Stimulated activated CD8-positive, alpha-beta memory T cell treated with anti-CD3 and anti-CD28 coated beads, Interleukin-4, amount 100 ng/mL, for 48 hours (primary cell): ENCODE results near the gene AMBRA1.

Experiments used
- DNase-seq: peaks from one replicate; pipeline ENCODE4 v3.0.0-alpha.2; 2020

The AMBRA1 gene

DNA sequence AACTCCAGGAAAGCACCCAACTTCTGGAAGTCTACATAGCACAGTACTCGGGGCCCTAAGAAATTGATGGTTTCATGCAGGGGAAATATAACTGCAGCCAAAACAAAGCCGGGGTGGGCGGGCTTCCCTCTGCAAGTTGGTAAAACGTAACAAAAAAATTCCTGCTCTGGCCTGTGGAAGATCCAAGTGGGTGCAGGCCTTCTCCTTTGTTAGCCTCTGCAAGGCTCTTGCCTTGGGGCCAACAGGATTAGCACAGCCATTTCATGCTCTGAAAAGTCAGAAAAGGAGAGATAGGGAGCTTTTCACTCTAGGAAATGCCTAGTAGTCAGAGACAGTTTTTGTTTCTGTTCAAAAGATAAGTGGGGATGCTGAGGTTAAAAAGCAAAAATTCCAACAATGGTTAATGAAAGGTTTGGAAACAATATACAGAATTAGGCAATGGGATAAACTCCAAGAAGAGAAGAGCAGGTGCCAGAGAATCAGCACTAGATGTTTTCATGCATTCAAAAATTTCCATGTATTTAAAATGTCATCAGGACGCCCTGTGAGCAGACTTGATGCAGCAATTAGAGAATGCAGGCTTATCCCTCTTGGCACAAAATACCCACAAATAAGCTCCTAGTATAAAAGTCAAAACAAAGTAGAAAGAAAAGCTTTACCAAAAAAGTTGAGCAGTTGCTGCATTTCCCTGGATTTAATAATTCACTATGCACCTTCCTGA, 130.0 kb downstream of the AMBRA1 start:
- no peak for DNase-seq

DNA sequence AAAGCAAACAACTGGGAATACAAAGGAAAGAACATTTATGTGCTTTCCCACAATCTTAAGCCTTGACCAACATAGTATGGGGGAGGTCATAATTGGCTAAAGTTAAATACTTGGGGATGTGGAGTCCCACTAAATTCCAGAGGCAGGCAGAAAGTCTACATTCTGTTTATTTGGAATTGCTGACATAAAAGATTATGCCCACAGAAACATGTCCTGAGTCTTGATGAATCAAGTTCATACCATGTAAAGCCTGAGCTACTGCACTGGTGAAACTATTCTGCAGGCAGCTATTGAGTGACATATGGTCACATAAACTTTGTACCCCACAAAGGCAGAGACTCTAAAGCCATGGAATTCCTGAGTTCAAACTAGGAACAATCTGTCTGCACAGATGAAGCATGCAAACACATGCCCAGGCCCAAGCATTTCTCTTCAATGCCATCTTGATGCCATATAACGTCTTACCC, 132.3 kb downstream of the AMBRA1 start:
- no peak for DNase-seq

DNA sequence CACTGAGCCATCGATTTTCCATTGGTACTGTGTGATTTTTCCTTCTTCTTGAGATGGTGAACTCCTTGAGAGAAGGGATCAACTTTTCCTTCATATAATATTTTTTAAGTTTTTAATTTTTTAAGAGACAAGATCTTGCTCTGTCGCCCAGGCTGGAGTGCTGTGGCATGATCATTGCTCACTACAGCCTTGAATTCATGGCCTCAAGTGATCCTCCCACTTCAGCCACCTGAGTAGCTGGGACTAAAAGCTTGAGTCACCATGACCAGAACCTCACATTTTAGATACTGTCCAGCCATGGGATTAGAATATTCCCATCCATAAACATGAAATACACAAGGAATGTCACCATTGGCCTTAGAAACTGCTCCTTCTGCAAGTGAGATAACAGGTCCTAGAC, 135.3 kb downstream of the AMBRA1 start:
- DNase-seq, result no peak

DNA sequence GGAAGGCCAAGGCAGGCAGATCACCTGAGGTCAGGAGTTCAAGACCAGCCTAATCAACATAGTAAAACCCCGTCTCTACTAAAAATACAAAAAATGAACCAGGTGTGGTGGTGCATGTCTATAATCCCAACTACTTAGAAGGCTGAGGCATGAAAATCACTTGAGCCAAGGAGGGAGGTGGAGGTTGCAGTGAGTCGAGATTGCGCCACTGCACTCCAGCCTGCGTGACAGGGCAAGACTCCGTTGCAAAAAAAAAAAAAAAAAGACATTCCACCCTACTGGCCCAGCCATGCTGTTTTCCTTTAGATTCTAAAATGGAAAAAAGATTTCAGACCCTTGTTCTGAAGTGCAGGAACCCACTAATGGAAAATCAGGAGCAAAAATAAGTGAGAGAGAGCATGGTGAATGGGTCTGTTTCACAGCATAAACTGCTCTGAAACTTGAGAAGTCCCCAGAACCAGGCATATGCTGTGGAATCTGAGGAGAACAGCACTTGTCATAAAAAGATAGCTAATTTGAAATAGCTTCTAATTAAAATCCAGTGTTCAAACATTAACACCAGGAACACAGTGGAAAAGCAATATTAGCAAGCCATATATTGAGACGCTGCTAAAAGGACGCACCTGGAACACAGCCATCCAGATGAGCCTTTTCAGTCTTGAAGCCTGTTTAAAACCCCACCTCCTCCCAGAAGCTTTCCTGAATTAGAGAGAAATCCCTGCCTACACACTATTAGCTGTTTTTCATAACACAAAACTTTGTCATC, 136.0 kb downstream of the AMBRA1 start:
- DNase-seq, result no peak

GRCh38 chr11:46457021-46457420, 136.8 kb downstream of the AMBRA1 start:
- no peak for DNase-seq

GRCh38 chr11:46456269-46457001, 137.4 kb downstream of the AMBRA1 start:
- no peak for DNase-seq

- no peak for DNase-seq
Measured at GRCh38 chr11:46455834-46456233, 138.0 kb downstream of the AMBRA1 start.

GRCh38 chr11:46452918-46453517, 140.8 kb downstream of the AMBRA1 start:
- DNase-seq, result no peak

- DNase-seq, result no peak
Measured at GRCh38 chr11:46451759-46452158, 142.1 kb downstream of the AMBRA1 start.

GRCh38 chr11:46450846-46451477, 142.9 kb downstream of the AMBRA1 start:
- no peak for DNase-seq

- no peak for DNase-seq
Measured at GRCh38 chr11:46447544-46447943, 146.3 kb downstream of the AMBRA1 start.

DNA sequence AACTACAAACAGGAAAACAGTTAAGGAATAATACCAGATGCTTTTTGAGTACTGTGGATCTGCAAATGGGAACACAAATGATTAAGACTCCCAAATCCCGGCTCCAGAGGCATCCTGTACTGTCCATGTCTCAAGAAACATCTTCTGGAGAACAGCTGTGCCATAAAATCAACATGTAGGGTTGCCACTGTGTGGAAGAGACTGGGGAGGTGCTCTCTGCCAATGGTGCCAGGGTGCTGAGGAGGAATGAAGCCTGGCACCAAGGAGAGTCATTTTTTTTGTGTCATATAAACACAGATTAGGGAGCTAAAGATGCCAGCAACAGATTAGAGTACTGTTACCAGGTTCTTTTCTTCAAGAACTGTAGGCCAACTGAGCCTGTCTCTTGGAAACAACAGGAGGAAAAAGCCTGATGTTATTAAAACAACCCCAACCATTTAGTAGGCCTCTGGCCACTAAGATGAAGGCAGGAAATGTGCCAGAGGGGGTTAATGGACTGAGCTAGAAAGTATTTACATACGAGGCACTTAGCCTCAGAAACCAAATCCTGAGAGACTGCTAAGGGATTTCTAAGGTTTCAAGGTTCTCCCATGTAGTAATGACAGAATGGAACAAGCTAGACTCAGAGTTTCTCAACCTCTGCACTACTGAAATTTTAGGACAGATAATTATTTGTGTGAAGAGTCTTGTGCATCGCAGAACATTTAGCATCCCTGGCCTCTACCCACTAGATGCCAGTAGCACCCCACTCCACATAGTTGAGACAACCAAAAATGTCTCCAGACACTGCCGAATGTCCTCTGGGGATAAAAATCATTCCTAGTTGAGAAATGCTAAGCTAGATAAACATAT, 147.7 kb downstream of the AMBRA1 start:
- no peak for DNase-seq

DNA sequence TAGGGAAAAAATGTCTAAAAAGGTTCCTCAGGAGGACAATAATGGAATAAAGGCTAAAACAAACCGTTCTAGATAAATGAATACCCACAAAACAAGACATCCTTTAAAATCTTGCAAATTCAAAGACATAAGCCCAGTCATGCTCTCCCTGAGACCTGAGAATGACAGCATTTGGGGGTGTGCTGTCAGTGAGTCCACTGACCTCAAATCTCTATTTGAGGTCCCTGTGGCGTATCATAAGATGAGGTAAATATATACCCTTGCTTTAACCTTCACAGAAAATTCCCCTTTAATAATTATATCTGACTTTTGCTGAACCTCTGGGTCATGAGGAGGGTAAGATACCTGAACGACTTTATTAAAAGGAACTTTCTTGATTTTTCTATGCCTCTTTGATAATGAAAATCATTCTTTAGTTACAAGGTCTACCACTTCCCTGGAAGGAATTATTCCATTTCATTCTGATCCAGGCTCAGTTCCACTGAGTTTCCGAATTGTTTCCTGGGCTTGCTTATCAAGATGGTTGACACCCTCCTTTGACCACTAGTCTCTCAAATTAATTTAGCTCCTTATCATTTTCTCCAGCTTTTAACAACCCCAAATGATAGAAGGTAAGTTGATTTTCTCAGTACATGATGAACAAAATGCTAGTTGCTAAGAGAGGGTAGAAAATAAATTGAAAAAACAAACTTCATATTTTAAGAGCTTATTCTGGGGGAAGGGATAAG, 148.5 kb downstream of the AMBRA1 start:
- no peak for DNase-seq

GRCh38 chr11:46444305-46444704, 149.5 kb downstream of the AMBRA1 start:
- DNase-seq, result no peak

- DNase-seq, result no peak
Measured at GRCh38 chr11:46438211-46438610, 155.6 kb downstream of the AMBRA1 start.

- no peak for DNase-seq
Measured at GRCh38 chr11:46437122-46437689, 156.6 kb downstream of the AMBRA1 start.

- no peak for DNase-seq
Measured at GRCh38 chr11:46436113-46436512, 157.7 kb downstream of the AMBRA1 start.

GRCh38 chr11:46435679-46436078, 158.1 kb downstream of the AMBRA1 start:
- DNase-seq, result no peak

GRCh38 chr11:46431211-46431610, 162.6 kb downstream of the AMBRA1 start:
- DNase-seq, result no peak

GRCh38 chr11:46429717-46430116, 164.1 kb downstream of the AMBRA1 start:
- DNase-seq, result no peak

GRCh38 chr11:46427364-46427763, 166.5 kb downstream of the AMBRA1 start:
- no peak for DNase-seq
